ENCODE data around the gene PSENEN.

The PSENEN gene

DNA sequence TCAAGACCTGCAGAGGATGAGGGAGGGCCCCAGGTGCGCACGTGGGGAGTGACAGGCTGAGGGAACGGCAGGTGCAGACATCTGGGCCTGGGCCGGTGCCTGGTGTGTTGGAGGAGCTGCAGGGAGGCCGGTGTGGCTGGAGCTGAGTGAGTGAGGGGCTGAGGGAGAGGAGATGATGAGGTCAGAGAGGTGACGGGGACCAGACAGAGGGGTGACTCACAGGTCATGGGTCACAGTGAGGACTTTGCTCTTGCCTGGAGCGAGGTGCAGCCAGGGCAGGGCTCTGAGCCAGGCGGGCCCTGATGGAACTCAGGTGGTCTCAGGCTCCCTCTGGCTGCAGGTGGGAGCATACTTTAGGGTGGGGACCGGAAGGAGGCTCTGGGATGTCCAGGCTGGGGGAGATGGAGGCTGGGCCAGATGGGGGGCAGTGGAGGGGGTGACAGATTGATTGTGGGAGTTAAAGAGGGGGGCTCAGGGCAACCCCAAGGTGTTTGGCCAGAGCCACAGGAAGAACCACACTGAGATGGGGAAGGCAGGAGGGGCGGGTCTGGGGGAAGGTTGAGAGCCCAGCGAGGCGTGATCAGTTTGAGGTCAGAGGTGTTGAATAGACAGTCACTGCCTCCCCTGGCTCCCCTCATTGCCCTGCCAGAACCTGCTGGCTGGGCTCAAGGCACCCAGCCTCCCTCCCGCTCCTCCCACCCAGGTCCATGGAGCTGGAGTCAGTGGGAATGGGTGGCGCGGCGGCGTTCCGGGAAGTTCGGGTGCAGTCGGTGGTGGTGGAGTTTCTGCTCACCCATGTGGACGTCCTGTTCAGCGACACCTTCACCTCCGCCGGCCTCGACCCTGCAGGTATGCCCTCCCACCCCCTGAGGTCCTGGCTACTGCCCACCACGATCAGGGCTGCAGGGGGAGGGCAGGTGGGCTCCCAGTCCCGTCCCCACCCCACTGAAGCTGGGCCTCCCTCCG is 38.3 kb downstream of the PSENEN start:
- TF ChIP-seq ZFP3 (CRISPR knock-in tag; IDR thresholded peaks at IDR 0.05) (no peak), ISL1 (CRISPR knock-in tag; IDR thresholded peaks at IDR 0.05) (no peak), ZFP30 (CRISPR knock-in tag; IDR thresholded peaks at IDR 0.05) (no peak)
- no peak for ATAC-seq

- no peak for TF ChIP-seq PATZ1 (CRISPR knock-in tag; IDR thresholded peaks at IDR 0.05; ENCODE audit: borderline replicate concordance)
- no peak for TF ChIP-seq GLIS3 (CRISPR knock-in tag; IDR thresholded peaks at IDR 0.05)
- TF ChIP-seq TCF4 (CRISPR knock-in tag; IDR thresholded peaks at IDR 0.05; ENCODE audit: borderline replicate concordance), result no peak
- TF ChIP-seq OSR1 (CRISPR knock-in tag; IDR thresholded peaks at IDR 0.05), result no peak
- no peak for TF ChIP-seq TOX (CRISPR knock-in tag; IDR thresholded peaks at IDR 0.05; ENCODE audit: borderline replicate concordance)
- no peak for TF ChIP-seq SNAI2 (CRISPR knock-in tag; IDR thresholded peaks at IDR 0.05)
- TF ChIP-seq ARNTL (CRISPR knock-in tag; IDR thresholded peaks at IDR 0.05; ENCODE audit: borderline replicate concordance, low read depth), result no peak
- no peak for ATAC-seq
Observed at GRCh38 chr19:35784503-35785338, 39.3 kb downstream of the PSENEN start.

GRCh38 chr19:35785339-35785627 is 39.8 kb downstream of the PSENEN start:
- TF ChIP-seq BACH2 (CRISPR knock-in tag; IDR thresholded peaks at IDR 0.05; ENCODE audit: borderline replicate concordance) (no peak), ZNF565 (CRISPR knock-in tag; conservative IDR thresholded peaks at IDR 0.05; ENCODE audit: low read depth) (no peak), SNAI2 (CRISPR knock-in tag; IDR thresholded peaks at IDR 0.05) (no peak), ISL1 (CRISPR knock-in tag; IDR thresholded peaks at IDR 0.05) (no peak), GLIS3 (CRISPR knock-in tag; IDR thresholded peaks at IDR 0.05) (no peak), ESRRG (CRISPR knock-in tag; IDR thresholded peaks at IDR 0.05) (no peak), ZFP30 (CRISPR knock-in tag; IDR thresholded peaks at IDR 0.05) (no peak), TCF4 (CRISPR knock-in tag; IDR thresholded peaks at IDR 0.05; ENCODE audit: borderline replicate concordance) (no peak), ARNTL (CRISPR knock-in tag; IDR thresholded peaks at IDR 0.05; ENCODE audit: borderline replicate concordance, low read depth) (no peak), TOX (CRISPR knock-in tag; IDR thresholded peaks at IDR 0.05; ENCODE audit: borderline replicate concordance) (no peak), POU6F1 (CRISPR knock-in tag; IDR thresholded peaks at IDR 0.05; ENCODE audit: borderline replicate concordance, low read depth) (no peak), PATZ1 (CRISPR knock-in tag; IDR thresholded peaks at IDR 0.05; ENCODE audit: borderline replicate concordance) (no peak), ZNF70 (CRISPR knock-in tag; IDR thresholded peaks at IDR 0.05) (no peak), ZC3H10 (CRISPR knock-in tag; IDR thresholded peaks at IDR 0.05) (no peak), OSR1 (CRISPR knock-in tag; IDR thresholded peaks at IDR 0.05) (no peak), CSDC2 (CRISPR knock-in tag; IDR thresholded peaks at IDR 0.05) (no peak), ZFP3 (CRISPR knock-in tag; IDR thresholded peaks at IDR 0.05) (no peak)
- TF ChIP-seq, protein P1, sequence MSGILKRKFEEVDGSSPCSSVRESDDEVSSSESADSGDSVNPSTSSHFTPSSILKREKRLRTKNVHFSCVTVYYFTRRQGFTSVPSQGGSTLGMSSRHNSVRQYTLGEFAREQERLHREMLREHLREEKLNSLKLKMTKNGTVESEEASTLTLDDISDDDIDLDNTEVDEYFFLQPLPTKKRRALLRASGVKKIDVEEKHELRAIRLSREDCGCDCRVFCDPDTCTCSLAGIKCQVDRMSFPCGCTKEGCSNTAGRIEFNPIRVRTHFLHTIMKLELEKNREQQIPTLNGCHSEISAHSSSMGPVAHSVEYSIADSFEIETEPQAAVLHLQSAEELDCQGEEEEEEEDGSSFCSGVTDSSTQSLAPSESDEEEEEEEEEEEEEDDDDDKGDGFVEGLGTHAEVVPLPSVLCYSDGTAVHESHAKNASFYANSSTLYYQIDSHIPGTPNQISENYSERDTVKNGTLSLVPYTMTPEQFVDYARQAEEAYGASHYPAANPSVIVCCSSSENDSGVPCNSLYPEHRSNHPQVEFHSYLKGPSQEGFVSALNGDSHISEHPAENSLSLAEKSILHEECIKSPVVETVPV (CRISPR knock-in tag; IDR thresholded peaks at IDR 0.05), result no peak
- ATAC-seq, result no peak

All from SK-N-SH treated with all-trans-retinoic acid at 6 μM for 48 hours (cell line).